GM19397 (cell line): ENCODE measurements around the gene FREM2.

ENCODE experiments used
- ATAC-seq: cut with Tn5 transposase; IDR thresholded peaks from one replicate; pipeline ENCODE4 v1.9.1; 2021; ENCODE audit warnings: mild to moderate bottlenecking, moderate library complexity; ENCODE audit not compliant: unreplicated experiment

FREM2 gene, protein sequence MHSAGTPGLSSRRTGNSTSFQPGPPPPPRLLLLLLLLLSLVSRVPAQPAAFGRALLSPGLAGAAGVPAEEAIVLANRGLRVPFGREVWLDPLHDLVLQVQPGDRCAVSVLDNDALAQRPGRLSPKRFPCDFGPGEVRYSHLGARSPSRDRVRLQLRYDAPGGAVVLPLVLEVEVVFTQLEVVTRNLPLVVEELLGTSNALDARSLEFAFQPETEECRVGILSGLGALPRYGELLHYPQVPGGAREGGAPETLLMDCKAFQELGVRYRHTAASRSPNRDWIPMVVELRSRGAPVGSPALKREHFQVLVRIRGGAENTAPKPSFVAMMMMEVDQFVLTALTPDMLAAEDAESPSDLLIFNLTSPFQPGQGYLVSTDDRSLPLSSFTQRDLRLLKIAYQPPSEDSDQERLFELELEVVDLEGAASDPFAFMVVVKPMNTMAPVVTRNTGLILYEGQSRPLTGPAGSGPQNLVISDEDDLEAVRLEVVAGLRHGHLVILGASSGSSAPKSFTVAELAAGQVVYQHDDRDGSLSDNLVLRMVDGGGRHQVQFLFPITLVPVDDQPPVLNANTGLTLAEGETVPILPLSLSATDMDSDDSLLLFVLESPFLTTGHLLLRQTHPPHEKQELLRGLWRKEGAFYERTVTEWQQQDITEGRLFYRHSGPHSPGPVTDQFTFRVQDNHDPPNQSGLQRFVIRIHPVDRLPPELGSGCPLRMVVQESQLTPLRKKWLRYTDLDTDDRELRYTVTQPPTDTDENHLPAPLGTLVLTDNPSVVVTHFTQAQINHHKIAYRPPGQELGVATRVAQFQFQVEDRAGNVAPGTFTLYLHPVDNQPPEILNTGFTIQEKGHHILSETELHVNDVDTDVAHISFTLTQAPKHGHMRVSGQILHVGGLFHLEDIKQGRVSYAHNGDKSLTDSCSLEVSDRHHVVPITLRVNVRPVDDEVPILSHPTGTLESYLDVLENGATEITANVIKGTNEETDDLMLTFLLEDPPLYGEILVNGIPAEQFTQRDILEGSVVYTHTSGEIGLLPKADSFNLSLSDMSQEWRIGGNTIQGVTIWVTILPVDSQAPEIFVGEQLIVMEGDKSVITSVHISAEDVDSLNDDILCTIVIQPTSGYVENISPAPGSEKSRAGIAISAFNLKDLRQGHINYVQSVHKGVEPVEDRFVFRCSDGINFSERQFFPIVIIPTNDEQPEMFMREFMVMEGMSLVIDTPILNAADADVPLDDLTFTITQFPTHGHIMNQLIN (N-terminal part only)

DNA sequence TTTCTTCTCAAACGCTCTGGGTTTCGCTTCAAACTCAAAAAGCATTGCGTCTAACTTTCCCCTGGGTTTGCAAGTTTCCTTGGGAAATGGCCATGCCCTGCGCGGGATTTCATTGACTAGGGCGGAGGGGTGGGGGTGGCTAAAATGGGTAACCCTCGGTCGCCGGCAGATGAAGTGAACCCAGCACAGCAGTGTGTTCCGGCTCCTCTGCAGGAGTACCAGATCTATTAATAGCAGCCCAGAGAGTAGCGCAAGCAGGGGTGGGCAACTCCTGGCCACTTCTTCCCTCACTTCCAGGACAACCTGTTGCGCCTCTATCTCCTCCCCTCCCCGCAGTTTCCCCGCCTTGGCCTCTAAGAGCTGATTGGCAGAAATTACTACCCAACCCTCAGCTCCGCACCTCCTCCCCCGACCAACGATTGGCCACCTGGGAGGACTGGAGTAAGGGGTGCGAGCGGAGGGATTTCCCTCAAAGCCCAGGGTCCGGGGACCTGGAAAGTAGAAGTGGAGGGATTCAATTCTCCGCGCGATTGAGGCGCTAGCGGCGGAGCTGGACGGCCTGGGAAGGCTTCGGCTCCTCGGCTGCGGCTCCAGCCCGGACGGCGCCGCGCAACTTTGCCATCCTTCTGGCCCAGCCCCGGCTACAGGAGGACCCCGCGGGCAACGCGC, at the start of gene FREM2:
Gene FREM2, plus strand, starts transcription at position 501 of the 669 bp plus-strand sequence. CDS start 268 bp downstream, outside the sequence.
- ATAC-seq = no peak

DNA sequence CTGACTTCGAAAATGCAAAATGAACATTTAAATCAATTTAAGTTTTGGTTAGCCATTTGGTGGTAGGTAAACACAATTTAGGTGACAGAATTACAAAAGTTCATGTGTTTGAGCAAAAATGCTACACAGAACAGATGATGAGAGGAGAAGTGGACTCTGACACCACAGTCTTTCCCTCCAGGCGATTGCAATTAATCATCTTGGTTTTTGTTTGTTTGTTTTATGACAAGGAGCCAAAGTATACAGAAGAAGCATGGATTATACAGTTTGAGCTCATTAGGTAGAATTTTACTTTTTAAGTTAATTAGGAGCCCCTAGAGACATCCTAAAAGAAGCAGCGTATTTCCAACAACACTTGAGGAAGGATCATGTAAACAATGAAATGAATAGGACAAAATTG, 49.3 kb upstream of the FREM2 start:
- no peak for ATAC-seq

DNA sequence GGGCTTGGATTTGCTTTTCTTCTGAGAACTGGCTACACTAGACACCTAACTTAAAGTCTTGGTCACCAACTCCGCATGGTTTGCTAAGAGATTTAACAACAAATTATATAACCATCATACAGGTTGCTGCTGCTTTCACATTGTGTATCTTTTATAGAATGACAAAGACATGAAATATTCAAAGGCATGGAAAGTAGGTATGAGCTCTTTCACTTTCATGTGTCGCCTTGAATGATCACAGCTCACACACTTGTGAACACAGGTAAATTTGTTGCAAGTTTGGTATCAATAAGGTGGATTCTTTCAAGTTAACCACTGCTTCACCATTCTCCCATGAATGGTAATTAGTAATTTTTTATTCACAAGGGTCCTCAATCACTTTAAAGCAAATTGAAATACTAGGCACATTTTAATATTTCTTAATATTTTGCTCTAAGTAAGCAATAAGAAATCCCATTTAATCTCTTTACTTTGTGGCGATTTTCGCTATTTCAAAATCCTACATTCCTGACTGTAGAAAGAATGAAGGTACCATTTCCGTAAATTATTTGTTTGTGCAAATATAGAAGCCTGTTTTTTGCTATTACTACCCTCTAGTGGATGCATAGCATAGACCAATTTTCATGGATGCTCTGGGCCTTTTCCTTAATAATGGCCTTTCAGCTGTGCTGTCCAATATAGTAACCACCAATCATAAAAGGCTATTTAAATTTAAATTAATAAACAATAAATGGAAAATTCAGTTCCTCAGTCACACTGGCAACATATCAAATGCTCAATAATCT, 45.5 kb upstream of the FREM2 start:
- ATAC-seq = no peak

DNA sequence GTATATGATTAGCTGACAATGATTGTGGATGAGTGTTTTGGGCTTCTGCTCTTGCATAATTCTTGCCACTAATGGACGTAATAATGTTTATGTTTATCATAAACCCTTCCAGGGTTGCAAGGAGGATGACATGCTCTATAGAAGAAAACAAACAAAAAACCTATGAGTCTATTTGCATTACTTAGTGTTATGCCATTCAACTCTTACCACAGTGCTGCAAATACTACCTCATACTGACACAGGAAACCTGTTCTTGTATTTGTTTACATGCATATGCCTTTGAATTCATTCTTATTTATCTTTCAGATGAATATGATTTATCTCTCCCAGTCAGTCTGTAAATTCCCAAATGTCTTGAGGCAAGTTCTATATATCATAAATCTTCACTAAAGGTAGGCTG, 39.6 kb upstream of the FREM2 start:
- no peak for ATAC-seq

DNA sequence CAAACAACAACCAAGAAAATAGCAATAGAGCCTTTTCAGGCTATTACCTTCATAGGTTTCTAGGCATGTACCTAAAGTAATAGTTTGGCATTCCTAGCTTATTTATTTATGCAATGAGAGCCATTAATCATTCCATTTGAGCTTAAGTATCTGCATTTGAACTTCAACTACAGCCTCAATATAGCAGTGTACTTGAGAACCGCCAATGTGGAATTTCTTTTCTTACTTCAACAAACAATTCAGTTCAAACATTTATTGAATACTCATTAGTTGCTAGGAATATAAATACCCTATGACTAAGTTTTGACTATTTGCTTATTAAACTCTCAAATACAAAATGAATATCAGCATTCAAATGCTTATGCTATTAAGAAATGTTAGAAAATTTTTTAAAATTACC, 38.0 kb upstream of the FREM2 start:
- ATAC-seq = no peak

DNA sequence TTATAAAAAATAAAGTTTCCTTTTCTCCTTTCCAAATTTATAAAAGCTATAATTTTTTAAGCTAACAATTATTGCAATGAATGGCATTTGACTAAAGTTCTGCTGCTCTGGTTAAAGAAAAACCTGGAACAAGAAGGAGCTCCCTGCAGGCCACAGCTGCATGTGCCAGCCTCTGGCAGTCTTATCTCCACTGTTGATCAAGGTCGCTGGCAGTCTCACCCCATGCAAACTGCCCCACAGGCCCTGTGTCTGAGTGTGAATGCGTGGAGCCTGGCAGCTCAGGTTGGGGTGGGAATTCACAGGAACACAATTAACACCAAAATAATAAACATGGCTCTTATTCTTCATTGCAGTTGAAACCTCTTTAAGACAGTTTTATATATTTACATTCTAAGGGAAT, 30.2 kb upstream of the FREM2 start:
- no peak for ATAC-seq

DNA sequence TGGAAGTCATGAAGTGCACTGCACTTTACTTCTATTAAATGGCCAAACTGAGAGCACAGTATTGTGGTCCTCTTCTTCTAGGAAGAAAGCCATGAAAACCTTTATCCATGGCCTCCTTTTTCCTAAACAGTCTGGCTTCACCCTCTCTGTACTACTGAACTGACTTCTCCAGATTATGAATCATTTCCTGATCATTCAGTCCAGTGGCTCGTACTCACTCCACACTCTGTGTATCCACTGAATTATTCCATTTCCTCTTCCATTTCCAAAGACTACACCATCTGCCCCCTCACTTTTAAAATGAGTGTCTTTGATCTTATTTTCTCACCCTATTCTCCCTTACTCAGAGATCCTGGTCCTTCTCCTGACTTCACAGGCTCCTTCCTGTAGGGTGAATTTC, 29.7 kb upstream of the FREM2 start:
- ATAC-seq = no peak

DNA sequence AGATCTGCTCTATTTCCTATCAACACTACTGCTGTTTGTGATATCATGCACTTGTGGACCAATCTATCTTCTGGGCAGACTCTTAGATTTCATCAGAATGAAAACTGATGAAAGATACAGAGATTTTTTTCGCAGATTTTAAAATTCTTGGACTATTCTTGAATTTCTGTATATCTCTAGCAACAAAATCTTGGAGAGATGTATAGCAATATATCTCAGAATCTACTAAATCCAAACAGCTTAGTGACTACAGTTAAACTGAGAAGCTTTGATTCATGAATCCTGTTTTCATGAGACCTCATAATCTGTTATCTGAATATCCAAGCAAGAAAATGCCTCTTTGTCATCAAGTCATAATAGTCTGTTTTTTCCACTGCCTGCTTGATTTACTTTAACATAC, 28.0 kb upstream of the FREM2 start:
- ATAC-seq = no peak

DNA sequence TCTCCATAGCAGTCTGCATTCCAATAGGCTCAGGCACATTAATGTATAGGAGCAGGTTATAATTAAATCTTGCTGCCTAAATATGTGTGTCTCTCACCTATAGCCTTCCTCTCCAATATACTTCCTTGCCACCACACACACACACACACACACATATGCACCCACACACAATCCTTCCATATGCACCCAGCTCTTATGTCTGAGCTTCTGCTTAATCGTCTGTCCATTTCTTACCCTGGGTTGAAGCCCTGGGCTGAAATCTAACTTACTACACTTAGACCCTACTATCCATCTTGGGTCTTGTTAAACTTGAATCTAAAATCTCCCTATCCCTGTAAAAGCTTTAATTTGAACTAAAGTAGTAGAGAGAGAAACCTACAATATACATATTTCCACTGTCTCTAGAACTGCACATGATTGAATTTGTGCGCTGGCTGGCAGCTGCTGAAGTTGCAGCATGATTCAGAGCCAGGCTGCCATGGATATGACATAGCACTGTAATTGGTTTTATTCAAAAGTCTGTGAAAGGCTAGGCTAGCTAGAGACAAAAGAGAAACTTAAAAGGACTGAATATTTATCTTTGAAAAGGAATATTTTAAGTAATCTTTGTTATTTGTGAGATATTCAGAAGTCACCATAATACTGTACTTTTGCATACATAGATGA, 25.7 kb upstream of the FREM2 start:
- ATAC-seq = no peak

DNA sequence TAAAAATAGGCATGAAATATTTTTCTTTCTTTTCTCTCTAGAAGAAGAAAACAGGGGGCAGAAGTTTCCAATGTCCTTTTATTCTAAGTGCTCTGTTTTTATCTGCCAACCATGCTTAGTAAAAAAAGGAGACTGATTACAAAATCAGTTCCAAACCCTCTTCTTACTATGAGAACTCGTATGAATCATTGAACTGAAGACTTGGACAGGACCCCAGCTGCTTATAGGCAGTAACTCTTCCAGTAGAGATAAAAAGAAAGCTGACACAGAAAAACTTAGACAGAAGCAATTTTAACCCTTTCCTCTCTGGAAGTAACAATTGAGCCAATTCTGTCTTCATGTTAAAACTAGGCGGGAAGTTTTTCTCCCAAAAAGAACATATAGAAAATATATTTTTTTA, 24.5 kb upstream of the FREM2 start:
- ATAC-seq = no peak

DNA sequence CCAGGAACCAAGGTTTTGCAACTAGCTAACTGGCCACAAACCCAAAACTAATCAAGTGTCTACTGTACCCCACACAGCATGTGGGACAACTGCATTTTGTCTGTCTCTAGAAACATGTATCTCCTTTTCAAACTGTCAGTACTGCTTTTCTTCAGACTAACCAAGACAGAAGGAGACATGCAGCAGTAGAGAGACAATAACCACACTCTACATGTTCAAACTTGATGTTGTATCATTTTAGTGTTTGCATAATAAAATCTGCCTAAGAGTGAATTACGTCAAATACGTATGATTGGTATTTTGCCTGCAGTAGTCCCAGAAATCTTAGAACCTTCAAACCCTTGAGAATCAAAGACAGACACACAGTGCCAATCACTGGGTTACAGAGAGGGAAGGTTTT, 22.0 kb upstream of the FREM2 start:
- no peak for ATAC-seq

DNA sequence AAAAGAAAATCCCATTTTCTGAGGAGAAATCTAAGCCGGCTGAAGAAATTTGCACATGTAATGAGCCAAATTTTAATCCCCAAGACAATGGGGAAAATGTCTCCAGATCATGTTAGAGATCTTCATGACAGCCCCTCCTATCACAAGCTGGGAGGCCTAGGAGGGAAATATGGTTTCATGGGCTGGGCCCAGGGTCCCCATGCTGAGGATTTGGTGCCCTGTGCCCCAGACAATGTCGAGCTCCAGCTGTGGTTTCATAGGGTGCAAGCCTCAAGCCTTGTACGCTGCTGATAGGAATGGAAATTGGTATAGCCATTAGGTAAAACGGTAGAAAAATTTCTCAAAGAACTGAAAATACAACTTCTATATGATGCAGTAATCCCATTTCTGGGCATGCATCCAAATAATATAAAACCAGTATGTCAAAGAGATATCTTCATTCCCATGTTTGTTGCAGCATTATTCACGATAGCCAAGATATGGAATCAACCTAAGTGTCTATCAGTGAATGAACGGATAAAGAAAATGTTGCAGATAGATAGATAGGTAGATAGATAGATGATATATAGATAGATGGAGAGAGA, 19.3 kb upstream of the FREM2 start:
- ATAC-seq = no peak

DNA sequence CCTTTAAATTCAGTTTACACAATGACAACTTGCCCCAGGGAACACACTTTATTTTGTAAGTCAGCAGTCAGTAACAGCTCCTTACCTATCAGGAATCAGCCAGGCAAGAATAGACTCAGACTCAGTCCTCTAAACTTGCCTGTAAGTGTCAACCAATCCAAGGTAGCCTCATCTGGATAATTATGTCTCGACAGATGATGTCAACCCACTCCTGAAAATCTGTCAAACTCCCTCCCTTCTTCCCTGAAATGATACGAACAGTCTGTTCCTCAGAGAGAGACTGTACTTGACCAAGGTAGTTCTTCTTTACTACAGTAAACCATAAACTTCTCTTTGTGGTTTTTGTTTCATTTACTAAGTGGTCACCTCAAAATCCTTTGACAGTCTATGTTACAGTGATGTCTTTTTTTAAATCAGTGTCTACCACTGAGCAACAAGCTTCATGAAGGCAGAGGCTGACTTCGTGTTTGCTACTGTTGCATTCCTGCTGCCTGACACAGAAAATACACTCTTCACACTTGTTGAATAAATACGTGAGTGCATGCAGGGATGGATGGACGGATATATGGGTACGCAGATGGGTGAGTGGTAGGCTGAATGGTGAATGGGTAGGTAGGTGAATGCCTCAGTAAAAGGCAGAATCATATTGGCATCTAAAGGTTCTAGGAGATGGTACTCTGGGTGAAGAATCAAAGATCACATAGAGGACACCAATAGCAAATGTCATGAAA, 17.5 kb upstream of the FREM2 start:
- ATAC-seq = no peak

DNA sequence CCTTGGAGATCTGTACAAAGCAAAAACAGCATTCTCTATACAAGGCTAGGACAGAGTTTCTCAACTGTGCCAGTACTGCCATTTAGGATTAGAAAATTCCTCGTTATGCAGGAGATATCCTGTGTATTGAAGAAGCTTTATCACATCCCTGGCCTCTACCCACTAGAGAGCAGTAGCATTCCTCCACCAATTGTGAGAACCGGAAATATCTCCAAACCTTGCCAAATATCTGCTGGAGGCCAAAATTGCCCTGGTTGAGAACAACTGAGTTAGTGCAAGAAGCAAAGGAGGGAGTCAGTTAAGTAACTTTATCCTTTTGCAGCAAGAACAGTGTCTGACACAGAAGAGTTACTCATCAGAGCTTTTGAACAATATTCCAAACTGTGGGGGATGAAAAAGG, 16.2 kb upstream of the FREM2 start:
- no peak for ATAC-seq

DNA sequence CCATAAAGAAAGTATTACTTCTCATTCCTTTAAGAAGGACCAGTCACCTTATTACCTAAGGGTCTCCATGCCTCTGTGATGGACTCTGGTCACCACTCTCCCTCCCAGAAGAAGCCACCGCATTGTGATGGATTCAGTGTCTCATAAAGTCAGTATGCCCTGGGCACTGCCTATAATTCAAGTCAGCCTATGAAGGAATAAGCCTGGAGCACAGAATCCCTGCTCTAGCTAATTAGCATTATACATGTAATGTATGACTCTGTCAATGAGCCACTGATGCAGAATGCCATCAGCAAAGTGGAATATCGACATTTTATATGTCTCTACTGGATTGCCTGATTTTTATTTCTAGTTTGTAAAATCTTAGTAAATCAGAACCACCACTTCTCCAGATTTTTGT, 14.9 kb upstream of the FREM2 start:
- ATAC-seq = no peak

DNA sequence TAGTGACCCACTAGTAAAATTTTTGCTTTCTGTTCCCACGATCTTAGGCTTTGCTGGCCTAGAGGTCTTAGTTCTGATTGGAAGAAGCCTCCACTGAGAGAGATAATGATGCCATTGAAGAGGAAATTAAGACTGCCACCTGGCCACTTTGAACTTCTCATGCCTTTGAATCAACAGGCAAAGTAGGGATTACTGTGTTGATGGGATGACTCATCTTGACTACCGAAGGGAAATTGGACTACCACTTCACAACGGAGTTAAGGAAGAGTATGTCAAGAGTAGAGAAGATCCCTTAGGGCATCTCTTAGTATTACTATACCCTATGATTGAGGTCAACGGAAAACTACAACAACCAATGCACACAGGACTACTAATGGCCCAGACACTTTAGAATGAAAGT, 12.7 kb upstream of the FREM2 start:
- no peak for ATAC-seq

DNA sequence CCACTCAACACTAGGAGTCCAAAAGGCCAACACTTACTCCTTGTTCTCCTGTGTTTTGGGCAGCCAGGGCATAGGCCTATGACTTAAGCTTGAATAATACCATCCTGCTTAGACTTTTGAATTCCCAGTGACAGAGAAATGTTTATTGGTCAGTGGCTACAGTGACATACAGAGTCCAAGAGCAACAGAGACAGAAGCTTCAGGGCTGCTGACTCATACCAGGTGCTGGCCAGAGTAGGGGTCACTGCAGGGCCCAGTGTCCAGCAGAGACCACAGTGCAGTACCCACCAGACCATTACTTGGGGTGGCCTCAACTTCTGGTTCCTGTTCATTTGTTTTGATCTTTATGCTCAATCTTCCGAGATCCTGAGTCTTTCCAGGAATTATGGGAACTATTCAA, 6.0 kb upstream of the FREM2 start:
- ATAC-seq = no peak

DNA sequence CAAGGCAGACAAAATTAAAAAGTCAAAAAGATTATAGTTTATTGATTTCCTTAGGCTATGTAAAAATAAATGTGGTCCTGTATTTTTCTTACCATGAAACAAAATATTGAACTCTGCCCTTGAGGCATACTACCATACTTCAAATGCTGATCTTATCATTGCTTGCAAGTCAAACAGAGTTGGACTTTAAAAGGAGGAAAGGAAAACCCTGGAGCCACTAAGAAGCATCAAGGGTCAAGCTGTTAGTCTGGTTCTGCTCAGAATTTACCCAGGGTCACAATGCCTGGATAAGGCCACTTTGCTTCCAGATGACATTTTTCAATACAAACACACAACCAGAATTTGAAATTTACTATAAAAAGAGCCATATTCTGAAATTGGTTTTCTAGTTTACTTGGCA, 2.2 kb upstream of the FREM2 start:
- ATAC-seq = no peak

DNA sequence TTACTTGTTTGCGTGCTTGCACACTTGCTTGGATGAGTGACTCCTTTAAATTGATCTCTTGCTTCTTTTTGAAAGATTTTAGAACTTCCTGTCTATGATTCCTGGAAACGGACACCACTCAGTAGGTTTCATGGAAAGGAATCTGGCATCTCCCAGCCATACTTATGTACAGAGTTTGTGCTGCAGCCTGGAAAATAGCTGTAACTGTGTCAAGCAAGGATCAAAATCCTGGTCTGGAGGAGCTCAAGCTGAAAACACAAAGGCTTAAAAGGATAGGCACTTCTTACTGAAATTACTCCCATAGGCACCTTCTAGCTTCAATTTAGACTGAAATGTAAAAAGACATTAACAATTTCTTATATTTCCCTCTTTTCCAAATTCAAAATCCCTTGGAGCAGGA, 1.4 kb upstream of the FREM2 start:
- ATAC-seq = no peak
